NCI-H1436 (cell line): ENCODE data around the gene ANKS1B.
"Not testable (repeated sequence)": the region's sequence is repeated elsewhere in the genome, so short reads cannot be mapped to it uniquely, and the experiment has no call there.

Experiments
- DNase-seq: peaks from one replicate; lab custom pipeline; 2025; lab: John Stamatoyannopoulos, UW

The ANKS1B gene

DNA sequence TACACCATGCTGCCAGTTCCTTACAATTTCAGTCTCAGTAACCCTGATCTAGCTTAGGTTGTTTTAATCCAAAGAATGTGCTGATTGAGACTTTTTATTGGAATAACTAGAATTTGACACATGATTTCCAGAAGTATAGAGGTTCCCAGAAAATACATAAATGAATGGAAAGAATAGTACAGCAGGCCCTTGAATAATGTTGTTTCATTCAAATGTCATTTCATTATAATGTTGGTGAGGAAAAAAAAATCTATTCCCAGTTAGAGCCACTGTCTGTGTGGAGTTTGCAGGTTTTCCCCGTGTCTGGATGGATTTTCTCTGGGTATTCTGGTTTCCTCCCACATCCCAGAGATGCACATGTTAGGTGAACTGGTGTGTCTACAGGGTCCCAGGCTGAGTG is 610.7 kb downstream of the ANKS1B start:
- DNase-seq, result no peak

DNA sequence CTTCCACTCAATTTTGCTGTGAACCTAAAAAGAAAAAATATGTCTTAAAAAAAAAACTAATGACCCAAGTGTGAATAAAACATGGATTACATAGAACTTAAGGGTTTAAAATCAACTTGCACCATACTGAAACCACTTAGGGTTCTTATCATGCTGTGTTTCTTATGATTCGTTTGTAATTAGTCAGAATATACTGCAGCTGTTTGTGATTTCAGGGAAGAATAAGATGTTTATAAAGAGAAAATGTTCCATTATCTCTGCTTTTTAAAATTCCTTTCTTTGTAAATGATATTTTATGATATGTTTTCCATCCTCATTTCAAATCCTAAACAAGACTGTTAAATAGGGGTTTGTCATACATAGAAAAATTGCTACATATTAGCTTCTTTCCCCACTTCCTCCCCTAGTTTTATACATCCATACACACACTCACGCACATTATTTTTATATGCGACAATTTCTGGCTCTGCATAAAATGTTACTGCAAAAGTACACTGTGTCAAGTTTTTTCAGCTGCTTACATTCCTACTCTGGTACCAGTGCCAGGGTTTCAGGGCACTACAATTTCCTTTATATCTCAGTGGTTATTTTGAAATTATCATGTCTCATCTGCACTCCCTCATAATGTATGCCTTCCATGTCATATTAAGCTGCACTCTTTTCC is 612.3 kb downstream of the ANKS1B start:
- no peak for DNase-seq

GRCh38 chr12:99370421-99371138 is 614.2 kb downstream of the ANKS1B start:
- DNase-seq, result no peak

DNA sequence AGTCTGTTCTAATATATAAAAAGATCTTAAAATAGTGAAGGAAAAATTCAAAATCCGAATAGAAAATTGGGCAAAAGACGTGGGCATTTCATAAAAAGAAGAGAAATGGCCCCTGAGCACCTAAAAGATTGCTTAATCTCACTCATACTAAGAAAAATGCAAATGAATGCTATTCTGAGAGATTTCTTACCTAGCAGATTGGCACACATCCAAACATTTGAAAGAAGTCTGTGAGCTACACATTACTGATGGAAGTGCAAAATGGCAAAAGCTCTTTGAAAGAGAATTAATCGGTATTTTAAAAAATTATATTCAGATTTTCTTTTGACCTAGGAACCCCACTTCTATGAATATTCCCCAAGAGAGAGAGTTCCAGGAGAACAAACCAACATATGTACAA is 617.6 kb downstream of the ANKS1B start:
- no peak for DNase-seq

GRCh38 chr12:99352269-99352668 is 632.5 kb downstream of the ANKS1B start:
- DNase-seq, result no peak

DNA sequence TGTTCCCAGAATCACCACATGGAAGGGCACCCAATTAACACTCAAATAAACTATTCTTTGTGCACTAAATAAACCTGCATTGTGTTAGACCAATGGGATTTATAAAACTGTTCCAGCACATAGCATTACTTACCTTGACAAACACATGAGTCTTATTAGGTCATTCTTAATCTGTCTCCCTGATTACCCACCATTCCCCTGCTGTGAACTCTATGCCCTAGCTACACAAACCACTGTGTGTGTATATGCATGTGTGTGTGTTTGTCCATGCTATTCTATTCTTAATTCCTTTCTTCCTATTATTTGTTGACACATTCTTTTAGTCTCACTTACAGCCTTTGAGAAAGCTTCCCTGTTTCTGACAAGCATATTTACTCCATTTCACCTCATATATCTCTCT is 640.8 kb downstream of the ANKS1B start:
- DNase-seq, result no peak

DNA sequence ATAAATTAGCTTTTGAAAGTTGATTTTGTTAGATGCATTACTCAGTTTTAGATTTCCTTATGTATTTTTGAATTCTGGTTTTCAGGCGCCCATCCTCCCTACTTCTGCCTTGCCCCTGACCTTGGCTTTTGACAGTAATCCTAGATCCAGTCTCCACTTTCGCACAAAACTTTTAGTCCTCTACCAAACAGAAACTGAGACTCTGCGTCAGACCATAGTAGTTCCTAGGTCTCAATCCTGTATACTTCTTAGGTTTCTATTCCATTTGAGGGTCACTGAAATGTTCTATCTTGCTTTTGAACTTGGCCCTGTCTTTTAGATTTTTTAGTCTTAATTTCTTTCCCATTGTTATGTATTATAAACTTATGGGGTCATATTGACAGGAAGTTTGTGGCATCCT is 645.1 kb downstream of the ANKS1B start:
- no peak for DNase-seq

- peak; percentile 45 for DNase-seq
Observed at GRCh38 chr12:99334285-99335056, 650.3 kb downstream of the ANKS1B start.

DNA sequence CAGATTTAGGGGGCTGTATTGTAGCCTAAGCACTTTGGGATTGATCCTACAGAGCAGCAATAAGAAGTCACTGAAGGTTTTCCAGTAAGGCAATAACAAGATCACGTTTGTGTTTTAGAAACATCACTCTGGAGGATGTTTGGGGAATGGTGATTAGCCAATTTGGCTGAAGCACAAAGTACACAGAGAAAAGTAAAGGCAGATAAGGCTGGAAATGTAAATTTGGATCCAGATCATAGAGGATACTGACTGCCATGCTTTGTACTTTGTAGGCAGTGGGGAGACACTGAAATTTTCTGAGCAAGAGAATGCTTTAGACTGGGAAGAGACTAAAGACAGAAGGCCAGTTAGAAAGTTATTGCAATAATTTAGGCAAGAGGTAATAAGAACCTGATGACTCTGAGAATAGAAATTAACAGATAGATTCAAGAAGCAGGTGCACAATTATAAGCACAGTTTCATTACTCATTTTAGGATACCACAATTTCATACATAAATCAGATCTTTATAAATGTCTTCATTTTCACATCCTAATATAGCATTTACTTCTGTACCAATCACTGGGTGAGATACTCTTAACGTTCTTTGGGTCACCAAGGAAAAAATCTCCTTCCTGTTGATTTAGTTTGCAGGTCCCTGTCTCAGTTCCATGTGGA is 651.7 kb downstream of the ANKS1B start:
- DNase-seq, result no peak

DNA sequence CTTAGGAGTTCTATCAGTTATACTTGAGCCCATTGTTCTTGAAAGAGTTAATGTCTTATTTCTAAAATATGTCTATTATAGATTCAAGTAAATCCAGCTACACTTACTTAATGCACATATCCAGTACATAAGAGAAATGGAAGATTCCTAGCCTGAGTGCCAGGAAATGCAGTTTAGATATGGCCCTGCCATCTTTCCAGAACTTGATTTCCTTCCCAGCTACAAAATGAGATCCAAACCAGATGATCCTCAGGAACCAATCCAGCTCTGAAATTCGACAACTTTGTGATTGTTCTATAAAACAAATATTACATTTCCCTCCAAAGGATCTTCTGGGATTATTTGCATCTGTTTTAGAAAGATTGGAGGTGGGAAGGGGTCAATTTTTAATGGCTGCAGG is 654.5 kb downstream of the ANKS1B start:
- DNase-seq, result no peak

DNA sequence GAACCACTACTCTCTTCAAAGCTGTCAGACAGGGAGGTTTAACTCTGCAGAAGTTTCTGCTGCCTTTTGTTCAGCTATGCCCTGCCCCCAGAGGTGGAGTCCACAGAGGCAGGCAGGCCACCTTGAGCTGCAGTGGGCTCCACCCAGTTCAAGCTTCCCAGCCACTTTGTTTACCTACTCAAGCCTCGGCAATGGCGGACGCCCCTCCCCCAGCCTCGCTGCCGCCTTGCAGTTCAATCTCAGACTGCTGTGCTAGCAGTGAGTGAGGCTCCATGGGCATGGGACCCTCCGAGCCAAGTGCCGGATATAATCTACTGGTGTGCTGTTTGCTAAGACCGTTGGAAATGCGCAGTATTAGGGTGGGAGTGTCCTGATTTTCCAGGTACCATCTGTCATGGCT is 663.5 kb downstream of the ANKS1B start:
- DNase-seq, result not testable (repeated sequence)

DNA sequence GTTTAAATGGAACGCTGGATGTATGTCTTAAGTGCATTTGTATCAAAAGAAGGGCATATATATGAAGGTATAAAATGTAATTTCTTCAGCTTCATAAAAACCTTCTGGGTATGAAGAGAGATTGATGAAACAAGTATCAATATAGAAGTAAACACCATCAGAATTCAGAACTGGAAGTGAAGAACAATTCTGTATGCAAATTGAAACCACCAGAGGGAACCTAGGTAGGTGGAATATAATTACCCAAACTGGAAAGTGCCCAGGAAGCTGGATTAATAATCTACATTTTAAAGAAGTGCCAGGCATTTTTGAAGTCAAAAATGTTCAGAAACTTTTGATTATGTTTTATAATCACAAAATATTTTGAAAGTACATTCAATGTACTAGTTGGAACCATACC is 673.4 kb downstream of the ANKS1B start:
- no peak for DNase-seq

- no peak for DNase-seq
Observed at GRCh38 chr12:99309812-99310211, 674.9 kb downstream of the ANKS1B start.

- DNase-seq, result no peak
Observed at GRCh38 chr12:99302874-99303273, 681.9 kb downstream of the ANKS1B start.

DNA sequence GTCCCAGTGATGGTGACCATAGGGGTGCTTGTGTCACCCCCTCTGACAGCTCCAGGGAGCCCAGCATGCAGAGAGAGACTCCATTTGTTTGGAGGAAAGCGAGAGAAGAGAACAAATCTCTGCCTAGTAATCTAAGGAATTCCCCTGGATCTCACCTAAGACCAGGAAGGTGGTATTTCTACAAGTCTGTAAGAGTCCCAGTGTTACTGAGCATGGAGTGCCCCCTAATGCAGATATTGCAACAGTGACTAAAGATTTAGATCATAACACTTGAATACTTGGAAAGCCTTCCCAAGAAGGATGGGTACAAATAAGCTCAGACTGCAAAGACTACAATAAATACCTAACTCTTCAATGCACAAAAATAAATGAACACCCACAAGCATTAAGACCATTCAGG is 697.6 kb downstream of the ANKS1B start:
- DNase-seq, result no peak

DNA sequence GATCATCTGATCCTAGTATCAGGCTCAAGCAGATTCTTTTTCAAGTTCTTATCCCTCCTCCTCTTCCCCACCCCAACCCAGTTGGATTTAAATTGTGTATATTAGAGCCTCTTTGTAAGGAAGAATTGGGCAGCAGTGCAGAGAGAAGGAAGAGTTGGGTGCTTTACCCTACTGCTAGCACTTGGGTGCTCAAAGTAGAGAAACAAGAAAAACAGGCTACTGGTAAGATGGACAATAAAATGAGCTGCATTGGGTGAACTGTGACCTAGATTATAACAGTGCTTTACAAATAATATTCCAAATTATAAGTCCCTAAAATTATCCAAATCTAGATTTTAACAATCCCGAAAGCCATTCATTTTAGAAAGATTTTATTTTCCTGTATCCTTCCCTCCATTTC is 700.6 kb downstream of the ANKS1B start:
- DNase-seq, result no peak

DNA sequence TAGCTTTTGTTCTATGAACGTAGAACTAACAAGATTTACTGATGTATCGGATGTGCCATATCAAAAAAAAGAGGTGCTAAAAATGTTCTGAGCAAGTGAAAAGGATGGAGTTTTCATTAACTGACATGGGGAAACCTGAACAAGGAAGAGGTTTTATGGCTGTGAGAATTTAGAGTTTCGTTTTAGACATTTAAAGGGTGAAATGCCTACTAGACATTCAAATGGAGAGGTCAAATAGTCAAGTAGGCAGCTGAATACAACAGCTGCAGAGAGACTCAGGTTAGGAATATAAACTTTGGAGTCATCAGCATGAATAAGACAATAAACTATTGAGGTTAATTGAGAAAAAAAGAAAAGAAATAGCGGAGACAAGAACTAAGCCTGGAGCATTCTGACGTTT is 702.1 kb downstream of the ANKS1B start:
- no peak for DNase-seq

GRCh38 chr12:99282086-99282485 is 702.6 kb downstream of the ANKS1B start:
- no peak for DNase-seq

- DNase-seq, result no peak
Observed at GRCh38 chr12:99281277-99281676, 703.5 kb downstream of the ANKS1B start.

DNA sequence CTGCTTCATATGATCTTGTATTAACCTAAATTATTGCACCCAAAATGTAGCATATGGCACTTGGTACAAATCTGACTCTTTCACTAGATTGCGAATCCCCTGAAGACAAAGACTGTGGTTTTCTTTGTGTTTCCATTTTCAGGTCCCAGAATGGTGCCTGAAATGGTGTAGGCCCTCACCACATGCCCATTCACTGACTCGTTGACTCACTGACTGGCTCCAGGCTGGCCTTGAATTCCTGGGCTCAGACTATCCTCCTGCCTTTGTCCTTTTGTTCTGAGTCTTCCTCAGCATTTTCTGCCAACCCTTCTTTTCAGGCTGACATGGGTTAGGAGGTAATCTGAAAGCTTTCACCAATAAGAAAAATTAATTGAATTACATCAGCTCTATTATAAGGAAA is 705.8 kb downstream of the ANKS1B start:
- no peak for DNase-seq

- no peak for DNase-seq
Observed at GRCh38 chr12:99277591-99278379, 707.0 kb downstream of the ANKS1B start.

DNA sequence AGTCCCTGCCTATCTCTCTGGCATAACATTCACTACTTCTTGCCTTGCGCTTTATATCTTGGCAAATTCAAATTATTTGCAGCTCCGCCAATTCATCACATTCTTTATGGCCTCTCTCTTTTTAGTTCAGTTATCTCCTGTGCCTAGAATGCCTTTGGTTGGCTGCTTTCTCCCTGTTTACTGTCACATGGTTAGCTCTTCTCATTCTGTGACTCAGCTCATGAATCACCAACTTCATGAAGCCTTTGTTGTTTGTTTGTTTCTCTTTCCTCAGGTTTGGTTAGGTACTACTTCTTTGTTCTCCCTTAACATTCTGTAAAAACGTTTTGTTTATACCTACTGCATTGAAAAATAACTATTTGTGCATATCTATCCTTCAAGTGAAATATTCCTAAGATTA is 713.7 kb downstream of the ANKS1B start:
- no peak for DNase-seq
